ENCODE data around the gene TMCC1.

- TF ChIP-seq CTCF (IDR thresholded peaks at IDR 0.05) (no peak), POLR2A (IDR thresholded peaks at IDR 0.05) (no peak)
Observed at GRCh38 chr3:129616713-129617112, 276.8 kb downstream of the TMCC1 start.

Measured in thyroid gland (tissue), 4 donors.